Bronchial epithelial cell (primary cell): Measurements from ENCODE around the gene DBR1. TPM values are rescaled to one million over a fixed set of nuclear protein-coding genes. Genes with fewer than 3 reads are reported as not detected.

Source experiments
- DNase-seq: peaks from one replicate; pipeline ENCODE4 v3.0.0-alpha.2; 2010; ENCODE audit warnings: low read depth
- FAIRE-seq: peaks from 2 replicates; lab custom pipeline; 2011; peaks lifted over from hg19 to GRCh38; lab: Jason Lieb, UNC
- H3K27me3 ChIP-seq: 2 replicates; pipeline ENCODE4 v1.5.1; 2011; ENCODE audit warnings: low read length; ENCODE audit not compliant: control insufficient read depth, insufficient read depth
- H3K36me3 ChIP-seq: 2 replicates; pipeline ENCODE4 v1.5.1; 2011; ENCODE audit warnings: low read length; ENCODE audit not compliant: control insufficient read depth, insufficient read depth
- H3K4me3 ChIP-seq: 2 replicates; pipeline ENCODE4 v1.5.1; 2011; ENCODE audit warnings: mild to moderate bottlenecking, low read depth, low read length, control low read depth
- CTCF ChIP-seq: IDR thresholded peaks from 2 replicates; pipeline ENCODE4 v1.5.1; 2011; ENCODE audit warnings: mild to moderate bottlenecking, moderate library complexity, low read length, control low read depth, inconsistent platforms; ENCODE audit not compliant: insufficient read depth, severe bottlenecking
- total RNA-seq: library from RNA; depleted of rRNA; stranded (reverse); fragments of >200 nt; gene quantifications from 2 replicates; pipeline ENCODE4 v1.2.1, GENCODE V29; 2014

The DBR1 gene
- total RNA-seq, 1 donor from 2014 or later = 17.9 TPM

GRCh38 chr3:138136201-138136600, 38.5 kb downstream of the DBR1 start:
- Histone ChIP-seq H3K27me3 (no peaks in the 10 kb centered on the region), H3K4me3 (no peak overlapping the region), H3K36me3 (no peaks in the 10 kb centered on the region)
- no peak for DNase-seq
- no peak for TF ChIP-seq CTCF
- FAIRE-seq = no peak

GRCh38 chr3:138135833-138136194, 38.9 kb downstream of the DBR1 start:
- DNase-seq (no peak), FAIRE-seq (no peak)
- Histone ChIP-seq H3K27me3 (no peaks in the 10 kb centered on the region), H3K4me3 (no peak overlapping the region), H3K36me3 (no peaks in the 10 kb centered on the region)
- no peak for TF ChIP-seq CTCF

GRCh38 chr3:138135146-138135832, 39.4 kb downstream of the DBR1 start:
- H3K4me3 ChIP-seq = no peak overlapping the region
- no peak for FAIRE-seq
- TF ChIP-seq CTCF = no peak

GRCh38 chr3:138132239-138132638, 42.5 kb downstream of the DBR1 start, which contains the start of gene A4GNT:
Gene A4GNT (minus strand): TSS chr3:138132390. CDS start chr3:138131256, 1,134 bp downstream.
- no peak for FAIRE-seq
- Histone ChIP-seq H3K27me3 (no peaks in the 10 kb centered on the region), H3K4me3 (no peak within 1 kb of the TSS), H3K36me3 (no peaks in the 10 kb centered on the region)
- TF ChIP-seq CTCF = no peak
- DNase-seq = no peak

More at GRCh38 chr3:138135146-138135832, 39.4 kb downstream of the DBR1 start:
- Histone ChIP-seq H3K27me3 (no peaks in the 10 kb centered on the region), H3K36me3 (no peaks in the 10 kb centered on the region)
- DNase-seq = no peak

GRCh38 chr3:138127636-138128365, 46.9 kb downstream of the DBR1 start:
- Histone ChIP-seq H3K27me3 (no peaks in the 10 kb centered on the region), H3K4me3 (no peak overlapping the region), H3K36me3 (no peaks in the 10 kb centered on the region)
- FAIRE-seq (no peak), DNase-seq (no peak)
- TF ChIP-seq CTCF = no peak
